Measurements from ENCODE around the gene SPAG4.

DNA sequence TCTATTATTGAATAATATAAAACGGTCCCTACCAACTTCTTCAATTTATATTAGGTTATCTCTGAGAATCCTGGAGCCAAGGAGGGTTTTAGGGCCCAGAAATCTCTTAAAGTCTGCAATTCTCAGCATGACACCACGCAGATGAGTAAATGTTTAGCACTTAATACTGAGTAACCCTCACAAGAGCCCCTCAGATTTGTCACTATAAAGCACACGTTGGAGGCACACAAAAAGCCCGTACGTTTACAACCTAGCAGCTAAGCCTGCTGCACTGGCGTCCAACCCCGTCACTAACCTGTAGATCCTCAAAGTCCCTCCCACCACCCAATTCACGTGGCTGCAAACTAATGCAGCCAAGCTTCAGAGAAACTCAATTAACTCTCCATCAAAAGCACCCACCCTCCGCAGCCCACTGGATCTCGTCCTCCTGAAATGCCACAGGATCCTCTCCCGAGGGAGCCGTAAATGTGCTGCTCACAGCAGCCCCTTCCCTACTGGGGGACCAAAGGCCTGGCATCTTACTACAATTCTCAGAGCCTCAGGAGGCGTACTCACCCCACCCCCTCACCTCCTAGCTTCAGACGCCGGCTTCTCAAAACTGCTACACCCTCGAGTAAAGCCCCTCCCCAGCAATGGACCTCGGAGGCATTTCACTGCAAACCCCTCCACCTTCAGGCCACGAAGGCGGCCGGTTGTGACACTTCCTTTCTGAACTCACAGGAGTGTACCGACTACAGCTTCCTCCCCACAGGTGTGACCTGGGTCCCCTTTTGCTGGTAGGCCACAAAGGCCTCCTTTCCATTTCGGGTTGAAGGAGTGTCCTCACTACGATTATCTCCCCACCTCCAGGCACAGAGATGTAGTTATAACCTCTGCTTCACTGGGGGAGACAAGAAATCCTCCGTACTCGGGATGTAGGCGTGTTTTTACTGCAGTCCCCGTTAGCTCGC, 48.2 kb downstream of the SPAG4 start:
- TF ChIP-seq, protein P1, sequence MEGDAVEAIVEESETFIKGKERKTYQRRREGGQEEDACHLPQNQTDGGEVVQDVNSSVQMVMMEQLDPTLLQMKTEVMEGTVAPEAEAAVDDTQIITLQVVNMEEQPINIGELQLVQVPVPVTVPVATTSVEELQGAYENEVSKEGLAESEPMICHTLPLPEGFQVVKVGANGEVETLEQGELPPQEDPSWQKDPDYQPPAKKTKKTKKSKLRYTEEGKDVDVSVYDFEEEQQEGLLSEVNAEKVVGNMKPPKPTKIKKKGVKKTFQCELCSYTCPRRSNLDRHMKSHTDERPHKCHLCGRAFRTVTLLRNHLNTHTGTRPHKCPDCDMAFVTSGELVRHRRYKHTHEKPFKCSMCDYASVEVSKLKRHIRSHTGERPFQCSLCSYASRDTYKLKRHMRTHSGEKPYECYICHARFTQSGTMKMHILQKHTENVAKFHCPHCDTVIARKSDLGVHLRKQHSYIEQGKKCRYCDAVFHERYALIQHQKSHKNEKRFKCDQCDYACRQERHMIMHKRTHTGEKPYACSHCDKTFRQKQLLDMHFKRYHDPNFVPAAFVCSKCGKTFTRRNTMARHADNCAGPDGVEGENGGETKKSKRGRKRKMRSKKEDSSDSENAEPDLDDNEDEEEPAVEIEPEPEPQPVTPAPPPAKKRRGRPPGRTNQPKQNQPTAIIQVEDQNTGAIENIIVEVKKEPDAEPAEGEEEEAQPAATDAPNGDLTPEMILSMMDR (IDR thresholded peaks at IDR 0.05): no peak
- TF ChIP-seq EZH2 (IDR thresholded peaks at IDR 0.05; ENCODE audit: borderline replicate concordance, insufficient read depth, low read depth, low read length, poor library complexity, severe bottlenecking): no peak

Data from B cell (primary cell).